Liver (tissue), 9 donors: ENCODE measurements around the gene SLC25A26. TPM values are rescaled to one million over a fixed set of nuclear protein-coding genes. Genes with fewer than 3 reads are reported as not detected.

Experiments
- DNase-seq: peaks from one replicate; pipeline ENCODE4 v3.0.0-alpha.2; 2017; ENCODE audit warnings: low spot score
- H3K27ac ChIP-seq, 2 donors: one replicate each; pipeline ENCODE4 v1.7.0; 2013; ENCODE audit warnings: inconsistent platforms in 2 of 2, low read length in 2 of 2, control low read depth in 1 of 2, low read depth in 1 of 2, mild to moderate bottlenecking in 1 of 2
- H3K27me3 ChIP-seq, 4 donors: one replicate each; pipeline versions ENCODE4 v1.6.1 to v1.7.0; 2013; ENCODE audit warnings: low read length in 3 of 4, inconsistent platforms in 1 of 4, mild to moderate bottlenecking in 1 of 4, moderate library complexity in 1 of 4; ENCODE audit not compliant: control insufficient read depth in 4 of 4, insufficient read depth in 4 of 4
- H3K36me3 ChIP-seq, 4 donors: one replicate each; pipeline versions ENCODE4 v1.6.1 to v1.7.0; 2013; ENCODE audit warnings: low read length in 3 of 4, mild to moderate bottlenecking in 3 of 4, low read depth in 1 of 4, moderate library complexity in 1 of 4; ENCODE audit not compliant: control insufficient read depth in 4 of 4, insufficient read depth in 3 of 4
- H3K4me1 ChIP-seq, 4 donors: one replicate each; pipeline versions ENCODE4 v1.6.1 to v1.7.0; 2013; ENCODE audit warnings: low read length in 3 of 4, mild to moderate bottlenecking in 3 of 4, moderate library complexity in 1 of 4; ENCODE audit not compliant: control insufficient read depth in 4 of 4, insufficient read depth in 4 of 4
- H3K4me3 ChIP-seq, 3 donors: one replicate each; pipeline versions ENCODE4 v1.6.1 to v1.7.0; 2013; ENCODE audit warnings: low read length in 3 of 3, control low read depth in 1 of 3, low read depth in 1 of 3, mild to moderate bottlenecking in 1 of 3
- H3K9ac ChIP-seq, 2 donors: one replicate each; pipeline ENCODE4 v1.7.0; 2013; ENCODE audit warnings: low read length in 2 of 2, mild to moderate bottlenecking in 2 of 2, moderate library complexity in 2 of 2, control low read depth in 1 of 2, low read depth in 1 of 2
- H3K9me3 ChIP-seq, 4 donors: one replicate each; pipeline versions ENCODE4 v1.6.1 to v1.7.0; 2013; ENCODE audit warnings: low read length in 3 of 4; ENCODE audit not compliant: control insufficient read depth in 4 of 4
- ATF3 ChIP-seq: IDR thresholded peaks from 2 replicates; pipeline ENCODE4 v1.6.1; 2016; ENCODE audit warnings: antibody characterized with exemption
- EGR1 ChIP-seq, 2 donors: IDR thresholded peaks; 2 replicates each; pipeline ENCODE4 v1.6.1; 2016 to 2018; ENCODE audit warnings: antibody characterized with exemption in 2 of 2, low read depth in 2 of 2
- FOXA1 ChIP-seq: IDR thresholded peaks from 2 replicates; pipeline ENCODE4 v1.6.1; 2016; ENCODE audit warnings: antibody characterized with exemption
- FOXA2 ChIP-seq: IDR thresholded peaks from 2 replicates; pipeline ENCODE4 v1.6.1; 2016; ENCODE audit warnings: antibody characterized with exemption
- GABPA ChIP-seq, 2 donors: IDR thresholded peaks in 1 of 2; conservative IDR thresholded peaks in 1 of 2; 2 replicates each; pipeline ENCODE4 v1.6.1; 2016; ENCODE audit warnings: antibody characterized with exemption in 2 of 2, mild to moderate bottlenecking in 1 of 2, moderate library complexity in 1 of 2
- HNF4A ChIP-seq, 2 donors: conservative IDR thresholded peaks; 2 replicates each; pipeline ENCODE4 v1.6.1; 2016; ENCODE audit warnings: antibody characterized with exemption in 2 of 2, mild to moderate bottlenecking in 2 of 2
- HNF4G ChIP-seq: IDR thresholded peaks from 2 replicates; pipeline ENCODE4 v1.6.1; 2016; ENCODE audit warnings: antibody characterized with exemption
- JUND ChIP-seq, 2 donors: IDR thresholded peaks; 2 replicates each; pipeline ENCODE4 v1.6.1; 2016; ENCODE audit warnings: antibody characterized with exemption in 2 of 2
- NR2F2 ChIP-seq: IDR thresholded peaks from 2 replicates; pipeline ENCODE4 v1.6.1; 2016; ENCODE audit warnings: antibody characterized with exemption
- RAD21 ChIP-seq, 2 donors: IDR thresholded peaks; 2 replicates each; pipeline ENCODE4 v1.6.1; 2016; ENCODE audit warnings: antibody characterized with exemption in 2 of 2, mild to moderate bottlenecking in 2 of 2
- RXRA ChIP-seq, 2 donors: IDR thresholded peaks; 2 replicates each; pipeline ENCODE4 v1.6.1; 2017 to 2018; ENCODE audit warnings: antibody characterized with exemption in 2 of 2, mild to moderate bottlenecking in 1 of 2
- SP1 ChIP-seq: IDR thresholded peaks from 2 replicates; pipeline ENCODE4 v1.6.1; 2018; ENCODE audit warnings: antibody characterized with exemption, mild to moderate bottlenecking
- TAF1 ChIP-seq: conservative IDR thresholded peaks from 2 replicates; pipeline ENCODE4 v1.6.1; 2016; ENCODE audit warnings: antibody characterized with exemption, mild to moderate bottlenecking
- YY1 ChIP-seq: IDR thresholded peaks from 2 replicates; pipeline ENCODE4 v1.6.1; 2016; ENCODE audit warnings: antibody characterized with exemption, mild to moderate bottlenecking
- WGBS: extraction: QIAGEN DNeasy Blood & Tissue Kit; methylation state at CpG from one replicate; pipeline ENCODE4 v1.1.7; 2013; 5-methylcytosine and 5-hydroxymethylcytosine counted together
- polyA plus RNA-seq, 2 donors: library from polyadenylated mRNA; stranded (reverse) in 1 of 2; unstranded in 1 of 2; fragments of 200-250 nt in 1 of 2; fragments of >200 nt in 1 of 2; fragmentation: Nextera tagmentation in 1 of 2; extraction: Ambion mirVana in 1 of 2; gene quantifications; one replicate each; pipeline versions ENCODE4 v1.2.1 to v1.2.3, GENCODE V29; 2013 to 2015
- total RNA-seq, 2 donors: library from RNA; depleted of rRNA; stranded (reverse); fragments of >200 nt; gene quantifications; one replicate each; pipeline ENCODE4 v1.2.3, GENCODE V29; 2014
- TF ChIP-seq, protein P1 (sequence below): IDR thresholded peaks from 2 replicates; pipeline ENCODE4 v1.6.1; 2016; ENCODE audit warnings: antibody characterized with exemption, mild to moderate bottlenecking
- TF ChIP-seq, protein P2 (sequence below): IDR thresholded peaks from 2 replicates; pipeline ENCODE4 v1.6.1; 2016; ENCODE audit warnings: antibody characterized with exemption
- TF ChIP-seq, protein P3 (sequence below): fragments of 150-350 bp; IDR thresholded peaks from 2 replicates; pipeline ENCODE4 v1.5.1; 2017; ENCODE audit warnings: improper control_type of control experiment, low read depth, low read length; ENCODE audit not compliant: missing input control
- TF ChIP-seq, protein P4 (sequence below): IDR thresholded peaks from 2 replicates; pipeline ENCODE4 v1.6.1; 2016; ENCODE audit warnings: antibody characterized with exemption
- donor health status: healthy.
- donor health status: healthy.
- donor health status: healthy.
- donor health status: healthy.
- donor health status: healthy.

SLC25A26 gene
- total and polyA plus RNA-seq, 4 donors: 9.9 to 21.6 (median 12.8) TPM

DNA sequence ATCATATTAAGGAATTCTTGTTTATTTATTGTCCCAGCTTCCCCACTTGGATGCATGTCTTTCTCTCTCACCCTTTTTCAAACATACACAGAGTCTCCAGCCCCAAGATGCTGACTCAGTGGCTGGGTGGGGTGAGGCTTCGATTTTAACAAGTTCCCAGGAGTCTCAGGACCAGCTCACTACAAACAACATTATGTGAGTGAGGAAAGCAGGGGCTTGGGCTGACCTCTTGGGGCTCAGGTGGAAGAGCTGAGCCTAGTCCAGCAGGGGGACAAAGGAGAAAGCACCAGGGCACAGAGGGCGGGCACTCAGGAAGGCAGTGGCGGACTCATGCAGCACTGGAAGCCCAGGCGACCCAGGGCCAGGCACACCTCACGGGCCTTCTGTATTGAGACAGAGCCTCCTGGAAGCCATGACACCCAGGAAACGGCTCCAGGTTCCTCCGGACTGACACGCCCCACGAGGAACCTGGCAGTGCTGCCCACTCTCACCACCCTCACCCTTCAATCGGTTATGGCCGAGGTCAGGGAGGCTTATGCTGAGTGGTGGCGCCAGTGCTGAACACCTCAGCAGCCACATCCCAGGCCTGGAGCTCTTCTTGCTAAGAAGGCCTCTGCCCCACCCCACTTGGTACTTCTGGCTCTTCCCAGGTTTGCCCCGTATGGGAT lies 182.7 kb downstream of the SLC25A26 start:
- DNase-seq: no peak
- 86% methylated on average over 13 of the region's 13 CpGs for WGBS
- Histone ChIP-seq H3K4me3 (no peak overlapping the region), H3K27ac (no peak overlapping the region), H3K9ac (no peak overlapping the region), H3K9me3 (no peaks in the 10 kb centered on the region), H3K36me3 (peaks cover 4 to 25% (median 11%) of the 10 kb centered on the region in 4 donors), H3K27me3 (no peaks in the 10 kb centered on the region), H3K4me1 (peaks cover 2 to 41% (median 22%) of the 10 kb centered on the region in 4 donors)
- TF ChIP-seq YY1: no peak
- no peak for TF ChIP-seq ATF3
- TF ChIP-seq, protein P1, sequence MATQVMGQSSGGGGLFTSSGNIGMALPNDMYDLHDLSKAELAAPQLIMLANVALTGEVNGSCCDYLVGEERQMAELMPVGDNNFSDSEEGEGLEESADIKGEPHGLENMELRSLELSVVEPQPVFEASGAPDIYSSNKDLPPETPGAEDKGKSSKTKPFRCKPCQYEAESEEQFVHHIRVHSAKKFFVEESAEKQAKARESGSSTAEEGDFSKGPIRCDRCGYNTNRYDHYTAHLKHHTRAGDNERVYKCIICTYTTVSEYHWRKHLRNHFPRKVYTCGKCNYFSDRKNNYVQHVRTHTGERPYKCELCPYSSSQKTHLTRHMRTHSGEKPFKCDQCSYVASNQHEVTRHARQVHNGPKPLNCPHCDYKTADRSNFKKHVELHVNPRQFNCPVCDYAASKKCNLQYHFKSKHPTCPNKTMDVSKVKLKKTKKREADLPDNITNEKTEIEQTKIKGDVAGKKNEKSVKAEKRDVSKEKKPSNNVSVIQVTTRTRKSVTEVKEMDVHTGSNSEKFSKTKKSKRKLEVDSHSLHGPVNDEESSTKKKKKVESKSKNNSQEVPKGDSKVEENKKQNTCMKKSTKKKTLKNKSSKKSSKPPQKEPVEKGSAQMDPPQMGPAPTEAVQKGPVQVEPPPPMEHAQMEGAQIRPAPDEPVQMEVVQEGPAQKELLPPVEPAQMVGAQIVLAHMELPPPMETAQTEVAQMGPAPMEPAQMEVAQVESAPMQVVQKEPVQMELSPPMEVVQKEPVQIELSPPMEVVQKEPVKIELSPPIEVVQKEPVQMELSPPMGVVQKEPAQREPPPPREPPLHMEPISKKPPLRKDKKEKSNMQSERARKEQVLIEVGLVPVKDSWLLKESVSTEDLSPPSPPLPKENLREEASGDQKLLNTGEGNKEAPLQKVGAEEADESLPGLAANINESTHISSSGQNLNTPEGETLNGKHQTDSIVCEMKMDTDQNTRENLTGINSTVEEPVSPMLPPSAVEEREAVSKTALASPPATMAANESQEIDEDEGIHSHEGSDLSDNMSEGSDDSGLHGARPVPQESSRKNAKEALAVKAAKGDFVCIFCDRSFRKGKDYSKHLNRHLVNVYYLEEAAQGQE: no peak
- no peak for TF ChIP-seq RXRA (IDR thresholded peaks at IDR 0.05)
- TF ChIP-seq NR2F2: no peak
- no peak for TF ChIP-seq SP1
- TF ChIP-seq JUND (IDR thresholded peaks at IDR 0.05): no peak
- no peak for TF ChIP-seq HNF4G
- TF ChIP-seq, protein P2, sequence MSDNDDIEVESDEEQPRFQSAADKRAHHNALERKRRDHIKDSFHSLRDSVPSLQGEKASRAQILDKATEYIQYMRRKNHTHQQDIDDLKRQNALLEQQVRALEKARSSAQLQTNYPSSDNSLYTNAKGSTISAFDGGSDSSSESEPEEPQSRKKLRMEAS: no peak
- no peak for TF ChIP-seq HNF4A (conservative IDR thresholded peaks at IDR 0.05)
- TF ChIP-seq, protein P3, sequence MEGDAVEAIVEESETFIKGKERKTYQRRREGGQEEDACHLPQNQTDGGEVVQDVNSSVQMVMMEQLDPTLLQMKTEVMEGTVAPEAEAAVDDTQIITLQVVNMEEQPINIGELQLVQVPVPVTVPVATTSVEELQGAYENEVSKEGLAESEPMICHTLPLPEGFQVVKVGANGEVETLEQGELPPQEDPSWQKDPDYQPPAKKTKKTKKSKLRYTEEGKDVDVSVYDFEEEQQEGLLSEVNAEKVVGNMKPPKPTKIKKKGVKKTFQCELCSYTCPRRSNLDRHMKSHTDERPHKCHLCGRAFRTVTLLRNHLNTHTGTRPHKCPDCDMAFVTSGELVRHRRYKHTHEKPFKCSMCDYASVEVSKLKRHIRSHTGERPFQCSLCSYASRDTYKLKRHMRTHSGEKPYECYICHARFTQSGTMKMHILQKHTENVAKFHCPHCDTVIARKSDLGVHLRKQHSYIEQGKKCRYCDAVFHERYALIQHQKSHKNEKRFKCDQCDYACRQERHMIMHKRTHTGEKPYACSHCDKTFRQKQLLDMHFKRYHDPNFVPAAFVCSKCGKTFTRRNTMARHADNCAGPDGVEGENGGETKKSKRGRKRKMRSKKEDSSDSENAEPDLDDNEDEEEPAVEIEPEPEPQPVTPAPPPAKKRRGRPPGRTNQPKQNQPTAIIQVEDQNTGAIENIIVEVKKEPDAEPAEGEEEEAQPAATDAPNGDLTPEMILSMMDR: no peak
- no peak for TF ChIP-seq EGR1 (IDR thresholded peaks at IDR 0.05; ENCODE audit: low read depth in 2 of 2)
- no peak for TF ChIP-seq RAD21 (IDR thresholded peaks at IDR 0.05)
- TF ChIP-seq FOXA1: no peak
- TF ChIP-seq GABPA (IDR thresholded peaks at IDR 0.05 in 1 of 2, conservative IDR thresholded peaks at IDR 0.05 in 1 of 2): no peak
- TF ChIP-seq, protein P4, sequence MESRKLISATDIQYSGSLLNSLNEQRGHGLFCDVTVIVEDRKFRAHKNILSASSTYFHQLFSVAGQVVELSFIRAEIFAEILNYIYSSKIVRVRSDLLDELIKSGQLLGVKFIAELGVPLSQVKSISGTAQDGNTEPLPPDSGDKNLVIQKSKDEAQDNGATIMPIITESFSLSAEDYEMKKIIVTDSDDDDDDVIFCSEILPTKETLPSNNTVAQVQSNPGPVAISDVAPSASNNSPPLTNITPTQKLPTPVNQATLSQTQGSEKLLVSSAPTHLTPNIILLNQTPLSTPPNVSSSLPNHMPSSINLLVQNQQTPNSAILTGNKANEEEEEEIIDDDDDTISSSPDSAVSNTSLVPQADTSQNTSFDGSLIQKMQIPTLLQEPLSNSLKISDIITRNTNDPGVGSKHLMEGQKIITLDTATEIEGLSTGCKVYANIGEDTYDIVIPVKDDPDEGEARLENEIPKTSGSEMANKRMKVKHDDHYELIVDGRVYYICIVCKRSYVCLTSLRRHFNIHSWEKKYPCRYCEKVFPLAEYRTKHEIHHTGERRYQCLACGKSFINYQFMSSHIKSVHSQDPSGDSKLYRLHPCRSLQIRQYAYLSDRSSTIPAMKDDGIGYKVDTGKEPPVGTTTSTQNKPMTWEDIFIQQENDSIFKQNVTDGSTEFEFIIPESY: no peak
- TF ChIP-seq FOXA2: no peak
- no peak for TF ChIP-seq TAF1
